Activated CD8-positive, alpha-beta T cell treated with anti-CD3 and anti-CD28 coated beads for 36 hours (primary cell): ENCODE results near the gene ARHGEF1. TPM values are rescaled to one million over a fixed set of nuclear protein-coding genes. Genes with fewer than 3 reads are reported as not detected.
A peak's percentile ranks its signal among the peaks of the same experiment; 100 is the strongest.

Experiments
- ATAC-seq: fragments of 200-7000 bp; cut with Tn5 transposase; one replicate; pipeline ENCODE4 v1.10.0; 2021; ENCODE audit warnings: mild to moderate bottlenecking, moderate library complexity
- CTCF ChIA-PET: fragments of 350-600 bp; sonication (Branson Sonifier 250); formaldehyde crosslinking; loops from one replicate; lab custom pipeline; 2021; ENCODE audit warnings: antibody characterized with exemption; lab: Charles Lee
- POLR2A ChIA-PET: fragments of 350-600 bp; sonication (Branson Sonifier 250); formaldehyde crosslinking; loops from one replicate; lab custom pipeline; 2021; ENCODE audit warnings: antibody characterized with exemption; lab: Charles Lee
- DNase-seq: peaks from one replicate; pipeline ENCODE4 v3.0.0-alpha.2; 2020
- H3K27ac Mint-ChIP-seq: one replicate; pipeline ENCODE4 v1.8.0; 2021; ENCODE audit warnings: mild to moderate bottlenecking, mixed read lengths
- H3K27me3 Mint-ChIP-seq: one replicate; pipeline ENCODE4 v1.8.0; 2021; ENCODE audit warnings: mixed read lengths
- H3K36me3 Mint-ChIP-seq: one replicate; pipeline ENCODE4 v1.8.0; 2021; ENCODE audit warnings: low read depth, mixed read lengths
- H3K4me1 Mint-ChIP-seq: one replicate; pipeline ENCODE4 v1.8.0; 2021; ENCODE audit warnings: low read depth, mixed read lengths
- H3K4me3 Mint-ChIP-seq: one replicate; pipeline ENCODE4 v1.8.0; 2021; ENCODE audit warnings: mild to moderate bottlenecking, moderate library complexity, mixed read lengths
- H3K9me3 Mint-ChIP-seq: one replicate; pipeline ENCODE4 v1.8.0; 2021; ENCODE audit warnings: mixed read lengths
- CTCF ChIP-seq: fragments of 200-600 bp; IDR thresholded peaks from one replicate; pipeline ENCODE4 v1.8.0; 2022; ENCODE audit warnings: antibody characterized with exemption, mild to moderate bottlenecking
- intact Hi-C: fragments of 100-400 bp; cut with micrococcal nuclease; formaldehyde crosslinking; loops from one replicate; pipeline ENCODE4 v1.10.0; 2022
- total RNA-seq, 2 experiments: library from RNA; stranded (reverse); gene quantifications; one replicate each; pipeline ENCODE4 v1.2.3, GENCODE V29; 2021

The ARHGEF1 gene
- total RNA-seq, 2 experiments from 2014 or later: 307 to 308 TPM

GRCh38 chr19:41933693-41934426 lies 50.9 kb downstream of the ARHGEF1 start:
- TF ChIP-seq CTCF: no peak
- no peak for ATAC-seq
- ChIA-PET POLR2A (interaction anchor here (0.7 to 1.8 kb wide), 8 partner anchors 24 to 74 kb away, joined by 3 to 8 read pairs (median 6); no protein-coding TSS in a partner anchor), CTCF (interaction anchor here (0.8 to 1.3 kb wide), 7 partner anchors 11 to 61 kb away, joined by 3 to 6 read pairs (median 3); no protein-coding TSS in a partner anchor)
- no peak for DNase-seq
- Mint-ChIP-seq H3K36me3 (no peaks in the 10 kb centered on the region), H3K4me1 (peaks cover 52% of the 10 kb centered on the region), H3K27me3 (peaks cover 19% of the 10 kb centered on the region), H3K4me3 (no peak overlapping the region), H3K27ac (peak overlapping the region; percentile 74), H3K9me3 (no peaks in the 10 kb centered on the region)
- intact Hi-C loops: no loop called here

GRCh38 chr19:41934849-41935374 lies 51.9 kb downstream of the ARHGEF1 start:
- POLR2A ChIA-PET: interaction anchor here (0.9 to 1.8 kb wide), 7 partner anchors 25 to 76 kb away, joined by 3 to 8 read pairs (median 6); no protein-coding TSS in a partner anchor
- DNase-seq (peak; percentile 90), ATAC-seq (peak; percentile 78)
- Mint-ChIP-seq H3K9me3 (no peaks in the 10 kb centered on the region), H3K36me3 (no peaks in the 10 kb centered on the region), H3K27me3 (peaks cover 16% of the 10 kb centered on the region), H3K4me3 (no peak overlapping the region), H3K4me1 (peaks cover 47% of the 10 kb centered on the region), H3K27ac (peak overlapping the region; percentile 71)
- intact Hi-C loops: no loop called here
- TF ChIP-seq CTCF: peak; percentile 95
- CTCF ChIA-PET: interaction anchor here (0.8 to 1.3 kb wide), 7 partner anchors 10 to 64 kb away, joined by 3 to 6 read pairs (median 3); no protein-coding TSS in a partner anchor

- Mint-ChIP-seq H3K9me3 (no peaks in the 10 kb centered on the region), H3K27me3 (peaks cover 10% of the 10 kb centered on the region), H3K27ac (peak overlapping the region; percentile 53), H3K4me3 (no peak overlapping the region), H3K4me1 (peaks cover 41% of the 10 kb centered on the region), H3K36me3 (no peaks in the 10 kb centered on the region)
- DNase-seq: no peak
- no peak for ATAC-seq
- intact Hi-C loops: no loop called here
- CTCF ChIA-PET: interaction anchor here (0.8 to 2.6 kb wide), 4 partner anchors 11 to 65 kb away, joined by 3 to 10 read pairs (median 6); no protein-coding TSS in a partner anchor
- TF ChIP-seq CTCF: no peak
- POLR2A ChIA-PET: interaction anchor here (1.6 to 2.3 kb wide), 4 partner anchors 24 to 76 kb away, joined by 5 to 9 read pairs (median 6); partner anchors contain the start of gene RPS19
Observed at GRCh38 chr19:41935760-41936415, 52.9 kb downstream of the ARHGEF1 start.

- TF ChIP-seq CTCF: no peak
- ChIA-PET CTCF (interaction anchor here (0.9 to 2.6 kb wide), 5 partner anchors 8 to 78 kb away, joined by 3 to 10 read pairs (median 6); no protein-coding TSS in a partner anchor), POLR2A (interaction anchor here (1.0 to 2.3 kb wide), 8 partner anchors 9 to 76 kb away, joined by 3 to 11 read pairs (median 7); partner anchors contain the start of gene RPS19)
- ATAC-seq: peak; percentile 48
- Mint-ChIP-seq H3K27me3 (peaks cover 10% of the 10 kb centered on the region), H3K4me3 (no peak overlapping the region), H3K4me1 (peaks cover 44% of the 10 kb centered on the region), H3K9me3 (no peaks in the 10 kb centered on the region), H3K27ac (peak overlapping the region; percentile 53), H3K36me3 (no peaks in the 10 kb centered on the region)
- DNase-seq: peak; percentile 59
- intact Hi-C loops: no loop called here
Observed at GRCh38 chr19:41936416-41936850, 53.4 kb downstream of the ARHGEF1 start.
